NOMO-1 treated with DMSO at 0.1 percent for 48 hours (cell line): ENCODE data around the gene ZFPM1.

Experiments used
- DNase-seq: peaks from one replicate; lab custom pipeline; 2025; ENCODE audit not compliant: unreplicated experiment; lab: John Stamatoyannopoulos, UW

Gene ZFPM1

DNA sequence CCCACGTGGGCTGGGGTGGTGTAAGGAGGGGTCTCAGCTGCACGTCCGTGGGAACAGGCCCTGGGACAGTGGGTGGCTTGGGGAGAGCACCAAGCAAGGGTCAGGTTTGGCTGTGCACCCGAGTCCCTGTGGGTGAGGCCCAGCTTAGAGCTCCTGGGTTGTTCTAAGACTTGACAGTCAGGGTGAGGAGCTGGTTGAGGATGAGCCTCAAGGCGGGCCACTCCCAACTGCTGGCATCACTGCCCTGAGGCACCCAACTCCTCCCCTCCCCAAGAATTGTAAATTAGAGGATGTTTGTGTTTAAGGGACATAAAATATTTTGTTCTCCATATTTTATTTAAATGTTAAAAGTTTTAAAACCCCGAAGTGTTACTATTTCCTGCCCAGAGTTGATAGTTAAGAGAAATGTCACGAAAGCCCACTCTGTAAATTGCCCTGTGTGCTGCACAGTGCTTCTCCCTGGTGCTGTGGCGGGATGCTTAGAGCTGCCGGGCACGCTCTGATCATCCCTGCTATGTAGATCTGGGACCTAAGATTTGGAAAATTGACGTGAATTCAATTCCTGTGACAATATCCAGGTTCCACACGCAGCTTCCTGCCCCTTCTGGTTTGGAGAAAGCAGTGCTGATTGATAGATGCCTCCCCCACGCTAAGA is 133.0 kb downstream of the ZFPM1 start:
- no peak for DNase-seq
